HG02840 (cell line): Measurements from ENCODE around the gene GJB5.
"Not testable (repeated sequence)": the region's sequence is repeated elsewhere in the genome, so short reads cannot be mapped to it uniquely, and the experiment has no call there.

ENCODE experiments used
- ATAC-seq: cut with Tn5 transposase; IDR thresholded peaks from one replicate; pipeline ENCODE4 v1.9.1; 2021; ENCODE audit warnings: mild to moderate bottlenecking, moderate library complexity, moderate number of reproducible peaks; ENCODE audit not compliant: unreplicated experiment, low FRiP score

Gene GJB5

GRCh38 chr1:34773114-34773513, 18.3 kb downstream of the GJB5 start:
- not testable (repeated sequence) for ATAC-seq

DNA sequence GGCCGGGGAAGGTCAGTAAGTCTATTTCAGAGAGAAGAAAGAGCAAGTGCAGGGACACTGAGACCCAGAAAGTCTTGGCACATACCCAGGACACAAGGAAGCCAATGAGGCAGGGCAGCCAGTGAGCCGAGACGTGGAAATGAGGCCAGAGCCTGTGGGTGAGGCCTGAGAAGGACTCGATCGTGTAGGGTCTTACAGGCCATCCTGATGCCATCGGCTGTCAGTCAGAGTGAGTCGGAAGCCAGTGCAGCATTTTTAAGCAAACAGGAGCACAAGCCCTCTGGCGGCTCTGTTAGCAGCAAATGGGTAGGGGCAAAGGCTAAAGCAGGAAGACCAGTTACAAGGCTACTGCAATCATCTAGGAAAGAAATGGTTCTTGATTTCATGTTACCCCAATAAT, 20.1 kb downstream of the GJB5 start:
- no peak for ATAC-seq

GRCh38 chr1:34776911-34777310, 22.1 kb downstream of the GJB5 start:
- ATAC-seq = no peak

DNA sequence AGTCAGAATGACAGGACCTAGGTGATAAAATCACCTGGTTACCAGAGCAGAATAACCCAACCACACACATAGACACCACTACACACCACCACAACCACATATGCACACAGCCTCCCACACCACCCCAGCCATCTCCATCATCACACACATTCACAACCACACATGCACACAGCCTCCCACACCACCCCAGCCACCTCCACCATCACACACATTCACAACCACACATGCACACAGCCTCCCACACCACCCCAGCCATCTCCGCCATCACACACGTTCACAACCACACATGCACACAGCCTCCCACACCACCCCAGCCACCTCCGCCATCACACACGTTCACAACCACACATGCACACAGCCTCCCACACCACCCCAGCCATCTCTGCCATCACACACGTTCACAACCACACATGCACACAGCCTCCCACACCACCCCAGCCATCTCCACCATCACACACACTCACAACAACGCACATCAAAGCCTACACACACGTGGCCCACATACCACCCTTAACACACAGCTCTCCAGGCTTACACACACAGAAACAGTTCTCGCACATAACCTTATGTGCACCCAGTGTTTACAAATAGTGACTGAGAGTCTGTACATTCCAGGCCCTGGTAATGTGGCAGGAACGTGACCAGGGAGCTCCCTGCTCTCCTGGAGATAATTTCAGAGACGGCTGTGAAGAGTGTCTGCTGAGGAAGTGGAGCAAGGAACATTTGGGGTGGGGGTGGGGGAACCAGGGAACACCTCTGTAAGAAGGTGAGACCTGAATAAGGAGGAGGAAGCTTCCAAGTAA, 22.9 kb downstream of the GJB5 start:
- no peak for ATAC-seq

GRCh38 chr1:34778381-34778780, 23.5 kb downstream of the GJB5 start:
- no peak for ATAC-seq

GRCh38 chr1:34779005-34779404, 24.2 kb downstream of the GJB5 start:
- ATAC-seq = no peak

- no peak for ATAC-seq
Observed at GRCh38 chr1:34779526-34779925, 24.7 kb downstream of the GJB5 start.

GRCh38 chr1:34779962-34780361, 25.1 kb downstream of the GJB5 start:
- ATAC-seq = no peak

DNA sequence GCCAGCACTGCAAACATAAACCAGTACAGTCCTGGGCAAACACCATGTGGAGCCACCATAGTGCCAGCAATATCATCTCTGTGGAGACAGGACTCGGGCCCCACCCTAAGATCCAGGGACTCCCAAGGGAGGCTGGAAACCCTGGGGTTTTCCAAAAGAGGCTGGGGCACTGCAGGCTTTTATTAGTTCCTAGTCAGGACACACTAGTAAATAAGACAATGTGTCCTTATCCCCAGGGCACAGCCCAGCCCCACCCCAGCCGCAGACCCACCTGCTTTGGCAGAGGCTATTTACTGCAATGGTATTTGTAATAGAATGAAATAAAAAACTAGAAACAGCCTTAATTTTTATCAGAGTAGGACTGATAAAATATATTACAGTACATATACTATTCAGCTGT, 25.7 kb downstream of the GJB5 start:
- no peak for ATAC-seq

DNA sequence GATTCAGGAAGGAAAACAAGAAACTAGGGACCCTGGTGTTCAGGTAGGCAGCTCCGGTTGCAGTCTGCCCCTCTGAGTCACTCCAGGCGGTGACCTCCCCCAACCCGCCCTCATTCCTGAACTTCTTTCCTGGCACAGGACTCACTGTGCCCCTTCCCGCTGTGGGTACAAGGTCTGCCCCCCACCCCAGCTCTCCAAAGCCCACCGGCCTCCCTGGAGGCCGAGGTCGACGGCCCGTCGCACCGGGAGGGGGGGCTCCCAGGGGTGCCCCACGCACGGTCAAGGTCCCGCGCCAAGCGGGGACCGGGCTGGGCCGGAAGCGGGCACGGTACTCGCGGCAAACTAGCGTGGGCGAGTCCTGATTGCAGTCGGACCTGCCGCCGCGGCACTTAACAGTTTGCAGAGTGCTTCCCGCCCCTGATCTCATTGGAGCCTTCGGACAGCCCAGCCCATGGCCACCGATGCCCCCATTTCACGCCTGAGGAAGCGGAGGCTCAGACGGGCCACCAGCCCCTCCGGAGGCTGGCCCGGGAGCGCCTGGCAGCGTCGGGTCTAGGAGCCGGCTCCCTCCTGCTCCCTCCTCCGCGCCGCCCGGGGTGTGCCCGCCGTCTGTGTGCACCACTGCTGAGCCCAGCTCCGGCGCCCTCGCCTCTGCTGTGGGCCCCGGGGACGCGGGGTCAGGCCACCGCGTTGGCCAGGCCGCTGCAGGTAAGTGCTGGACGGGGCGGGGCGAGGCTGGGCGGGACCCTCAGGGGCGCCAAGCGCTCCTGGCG, 26.4 kb downstream of the GJB5 start, which contains the start of gene GJB3:
Gene GJB3 (plus strand): TSS at position 144 of the 773 bp plus-strand sequence. CDS start 3,549 bp downstream, outside the sequence.
- no peak for ATAC-seq

GRCh38 chr1:34781844-34782391, 27.1 kb downstream of the GJB5 start:
- no peak for ATAC-seq

GRCh38 chr1:34784751-34785221, 29.9 kb downstream of the GJB5 start:
- ATAC-seq = no peak

GRCh38 chr1:34785231-34785874, 30.5 kb downstream of the GJB5 start:
- no peak for ATAC-seq

GRCh38 chr1:34785875-34786470, 31.1 kb downstream of the GJB5 start:
- no peak for ATAC-seq

GRCh38 chr1:34786521-34787325, 31.9 kb downstream of the GJB5 start:
- ATAC-seq = no peak

- ATAC-seq = no peak
Observed at GRCh38 chr1:34787461-34788420, 32.9 kb downstream of the GJB5 start.

DNA sequence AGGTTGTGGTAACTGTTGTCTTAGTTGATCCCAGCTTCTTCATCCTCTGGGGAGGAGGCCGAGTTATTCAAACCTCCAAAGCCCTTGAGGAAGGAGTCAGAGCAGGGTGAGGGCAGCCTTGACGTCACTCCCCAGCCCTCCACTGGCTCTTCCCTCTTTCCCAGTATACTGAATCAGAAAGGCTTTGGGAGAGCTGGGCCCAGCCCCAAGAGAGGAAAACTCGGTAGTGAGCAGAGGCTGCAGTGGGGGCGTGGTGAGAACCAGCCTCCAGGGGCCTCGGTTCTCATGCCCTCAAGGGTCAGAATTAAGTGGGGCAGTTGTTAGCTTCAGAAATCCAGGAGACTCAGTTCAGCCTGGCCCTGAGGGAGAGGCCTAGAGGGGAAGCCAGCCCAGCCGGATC, 36.1 kb downstream of the GJB5 start:
- ATAC-seq = no peak

DNA sequence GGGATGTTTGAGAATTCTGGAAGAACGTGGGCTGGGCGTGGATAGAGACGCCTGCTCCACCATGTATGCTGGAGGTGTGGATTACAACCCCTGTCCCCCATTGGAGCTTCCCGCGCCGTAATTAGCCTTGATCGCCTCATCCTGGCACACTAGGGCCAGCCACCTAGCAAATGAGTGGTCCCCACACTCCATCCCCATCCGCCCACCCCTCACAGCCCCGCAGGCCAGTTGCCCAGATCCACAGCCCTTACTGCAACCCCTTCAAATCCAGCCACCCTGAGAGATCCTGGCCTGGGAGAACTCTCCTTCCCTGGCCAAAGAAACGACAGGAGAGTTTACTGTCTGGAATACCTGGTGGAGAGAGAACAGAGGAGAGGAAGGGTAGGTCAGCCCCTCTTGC, 37.6 kb downstream of the GJB5 start:
- no peak for ATAC-seq
